HG03108 (cell line): ENCODE data around the gene ACADSB.

Source experiments
- ATAC-seq: cut with Tn5 transposase; IDR thresholded peaks from one replicate; pipeline ENCODE4 v1.9.1; 2021; ENCODE audit warnings: moderate library complexity; ENCODE audit not compliant: unreplicated experiment

Gene ACADSB

DNA sequence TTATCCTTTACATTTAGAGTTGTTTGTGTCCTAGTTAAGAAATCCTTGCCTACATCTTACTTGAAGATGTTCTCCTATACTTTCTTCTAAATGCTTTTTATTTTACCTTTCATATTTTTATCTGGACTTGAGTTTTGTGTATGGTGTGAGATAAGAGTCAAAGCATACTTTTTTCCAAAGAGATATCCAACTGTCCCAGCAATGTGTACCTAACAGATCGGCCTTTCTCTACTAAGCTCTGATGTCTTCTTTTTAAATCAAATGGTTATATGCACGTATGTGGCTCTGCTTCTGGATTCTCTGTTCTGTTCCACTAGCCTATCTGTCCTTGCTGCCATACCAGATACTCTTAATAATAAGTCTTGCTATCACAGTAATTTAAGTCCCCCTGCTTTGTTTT, 7.4 kb upstream of the ACADSB start:
- no peak for ATAC-seq

DNA sequence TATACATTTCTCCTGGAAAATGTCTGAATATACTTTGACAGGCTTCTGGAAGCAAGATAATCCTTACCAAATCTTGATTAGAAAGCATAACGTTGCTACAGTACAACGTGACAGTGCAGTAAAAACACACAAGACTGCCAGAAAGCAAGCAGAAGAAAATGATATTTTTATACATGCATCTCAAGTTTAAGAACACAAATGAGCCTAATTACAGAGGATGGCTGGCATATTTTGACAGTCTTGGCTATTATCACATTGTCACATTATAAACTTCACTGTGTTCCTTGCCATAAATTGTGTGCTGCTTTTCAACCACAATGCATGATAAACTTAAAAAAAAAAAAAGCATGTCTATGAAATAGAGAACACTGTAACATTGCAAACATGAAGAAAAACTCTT, 4.5 kb upstream of the ACADSB start:
- ATAC-seq = no peak

DNA sequence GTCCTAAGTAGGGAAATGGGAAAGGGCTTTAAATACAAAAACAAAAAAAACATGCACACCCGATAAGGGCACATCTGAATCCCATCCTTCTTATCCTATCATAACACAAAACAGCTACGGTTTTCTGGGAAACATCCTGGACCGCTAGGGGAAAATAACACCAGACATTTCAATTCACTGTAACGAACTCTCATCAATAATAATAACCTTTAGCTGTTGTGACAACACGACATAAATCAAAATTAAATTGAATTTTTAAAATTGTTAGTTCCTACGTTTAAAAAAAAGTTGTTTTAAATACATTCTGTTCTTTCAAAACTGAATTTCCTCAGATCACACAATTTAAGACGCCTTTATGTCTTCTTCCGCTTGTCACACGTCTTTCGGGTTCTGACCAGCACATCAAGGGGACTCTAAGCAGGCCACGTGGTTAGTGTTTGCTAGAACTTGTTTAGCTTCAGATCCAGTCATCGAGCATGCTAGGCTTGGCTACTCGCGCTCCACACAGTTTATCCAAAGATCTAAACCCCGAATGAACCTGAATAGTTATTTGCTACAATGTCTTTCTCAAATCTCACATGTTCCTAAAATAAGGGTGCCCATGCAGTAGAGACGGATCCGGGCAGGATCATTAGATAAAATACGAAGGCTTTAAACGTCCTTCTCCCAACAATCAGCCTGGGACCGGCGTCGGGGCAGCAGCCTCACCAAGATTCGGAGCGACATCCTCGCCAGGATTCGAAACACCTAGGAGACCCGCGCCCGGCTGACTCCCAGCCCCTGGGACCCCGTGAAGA, 1.1 kb upstream of the ACADSB start:
- ATAC-seq = peak; percentile 51

DNA sequence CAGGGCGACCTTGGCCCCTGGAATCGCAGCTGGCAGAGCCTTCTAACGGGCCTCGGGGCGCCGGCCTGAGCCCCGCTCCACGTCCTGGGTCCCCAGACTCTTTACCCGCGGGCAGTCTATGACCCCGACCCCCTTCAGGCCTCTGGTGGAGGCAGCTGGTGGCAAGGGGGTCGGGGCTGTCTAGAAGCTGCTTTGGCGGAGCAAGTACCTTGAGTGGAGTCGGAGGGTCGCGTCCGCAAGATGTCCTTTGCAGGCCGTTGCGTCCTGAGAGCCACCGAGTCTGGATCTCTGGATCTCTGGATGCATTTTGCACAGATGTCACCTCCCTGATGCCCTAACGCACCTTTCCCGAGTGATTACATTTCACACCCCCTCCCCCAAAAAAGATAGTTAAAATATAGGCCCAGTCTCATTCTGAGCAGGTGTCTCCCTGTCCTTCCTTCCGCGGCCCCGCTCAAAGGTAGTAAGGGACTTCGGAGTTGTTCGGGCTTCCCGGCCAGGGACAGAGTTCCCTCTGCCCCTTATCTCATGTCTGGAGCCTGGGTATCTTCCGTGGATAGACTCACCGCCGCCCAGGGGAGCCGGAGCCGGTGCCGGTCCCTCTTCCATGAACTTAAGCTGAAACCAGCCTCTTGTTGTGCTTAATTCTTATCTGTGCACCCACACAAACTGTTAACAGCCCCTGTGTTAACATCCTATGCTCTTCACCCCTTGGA, 457 bp downstream of the ACADSB start:
- peak; percentile 15 for ATAC-seq

DNA sequence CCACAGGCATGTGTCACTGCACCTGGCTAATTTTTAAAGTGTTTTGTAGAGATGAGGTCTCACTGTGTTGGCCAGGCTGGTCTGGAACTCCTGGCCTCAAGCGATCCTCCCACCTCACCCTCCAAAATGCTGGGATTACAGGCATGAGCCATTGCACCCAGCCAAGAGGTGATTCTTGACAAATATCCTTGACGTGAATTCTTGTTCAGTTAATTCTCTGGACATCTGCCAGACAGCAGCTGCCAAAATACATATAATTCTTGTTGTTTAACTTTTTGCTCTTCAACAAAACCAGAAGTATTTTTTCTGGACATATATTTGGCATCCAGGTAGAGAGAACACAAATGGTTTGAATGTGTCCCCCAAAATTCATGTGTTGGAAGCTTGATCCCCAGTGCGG, 3.2 kb downstream of the ACADSB start:
- ATAC-seq = no peak

DNA sequence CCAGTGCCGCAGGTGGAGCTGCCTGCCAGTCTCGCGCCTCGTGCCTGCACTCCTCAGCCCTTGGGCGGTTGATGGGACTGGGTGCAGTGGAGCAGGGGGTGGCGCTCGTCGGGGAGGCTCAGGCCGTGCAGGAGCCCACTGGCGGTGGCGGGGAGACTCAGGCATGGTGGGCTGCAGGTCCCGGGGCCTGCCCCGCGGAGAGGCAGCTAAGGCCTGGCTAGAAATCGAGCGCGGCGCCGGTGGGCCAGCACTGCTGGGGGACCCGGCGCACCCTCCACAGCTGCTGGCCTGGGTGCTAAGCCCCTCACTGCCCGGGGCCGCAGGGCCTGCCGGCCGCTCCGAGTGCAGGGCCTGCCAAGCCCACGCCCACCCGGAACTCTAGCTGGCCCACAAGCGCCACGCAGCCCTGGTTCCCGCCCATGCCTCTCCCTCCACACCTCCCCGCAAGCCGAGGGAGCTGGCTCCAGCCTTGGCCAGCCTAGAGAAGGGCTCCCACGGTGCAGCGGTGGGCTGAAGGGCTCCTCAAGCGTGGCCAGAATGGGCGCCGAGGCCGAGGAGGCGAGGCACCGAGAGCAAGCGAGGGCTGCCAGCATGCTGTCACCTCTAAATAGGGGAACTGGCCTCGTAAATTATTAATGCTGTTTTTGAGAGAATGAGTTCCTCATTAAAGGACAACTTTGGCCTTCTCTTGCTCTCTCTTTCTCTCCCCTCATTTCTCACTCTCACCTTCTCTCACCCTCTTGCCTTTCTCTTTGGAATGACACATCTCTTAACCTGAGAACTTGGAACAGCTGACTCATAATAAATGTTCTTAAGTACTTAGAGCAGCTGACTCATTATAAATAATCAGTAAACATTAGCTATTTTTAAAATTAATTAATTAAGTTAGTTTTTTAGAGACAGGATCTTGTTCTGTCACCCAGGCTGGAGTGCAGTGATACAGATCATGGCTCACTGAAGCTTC, 4.9 kb downstream of the ACADSB start:
- ATAC-seq = no peak

DNA sequence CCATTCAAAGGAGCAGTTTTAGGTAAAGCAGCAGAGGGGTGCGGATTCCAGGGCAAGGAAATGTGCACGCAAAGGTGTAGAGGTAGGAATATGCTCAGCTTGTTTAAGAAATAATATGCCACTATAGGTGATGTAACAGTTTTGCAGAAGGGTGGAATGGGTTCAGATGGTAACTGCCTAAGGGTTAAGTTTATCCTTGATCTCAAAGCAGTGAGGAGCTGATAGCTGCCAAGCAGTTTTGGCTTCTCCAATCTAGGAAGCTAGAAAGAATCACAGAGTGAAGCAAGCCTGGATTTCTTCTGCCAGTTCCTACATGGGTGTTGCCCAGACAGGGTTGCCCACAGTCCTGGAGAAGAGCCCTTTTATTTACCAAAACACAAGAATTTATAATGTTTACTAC, 6.0 kb downstream of the ACADSB start:
- ATAC-seq = no peak

DNA sequence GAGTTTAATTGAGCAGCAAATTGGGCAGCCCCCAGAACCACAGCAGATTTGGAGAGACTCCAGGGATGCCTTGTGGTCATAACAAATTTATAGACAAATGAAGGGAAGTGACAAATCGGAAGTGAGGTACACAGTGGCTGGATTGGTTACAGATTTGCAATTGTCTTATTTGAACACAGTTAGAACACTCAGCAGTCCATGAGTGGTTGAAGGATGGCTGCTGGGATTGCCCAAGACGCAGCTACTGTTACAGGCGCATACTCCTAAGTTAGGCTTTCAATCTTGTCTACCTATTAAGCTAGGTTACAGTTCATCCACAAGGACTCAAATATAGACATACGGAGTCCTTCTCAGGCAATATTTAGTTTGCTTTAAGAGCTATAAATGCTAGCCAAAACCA, 7.4 kb downstream of the ACADSB start:
- no peak for ATAC-seq

DNA sequence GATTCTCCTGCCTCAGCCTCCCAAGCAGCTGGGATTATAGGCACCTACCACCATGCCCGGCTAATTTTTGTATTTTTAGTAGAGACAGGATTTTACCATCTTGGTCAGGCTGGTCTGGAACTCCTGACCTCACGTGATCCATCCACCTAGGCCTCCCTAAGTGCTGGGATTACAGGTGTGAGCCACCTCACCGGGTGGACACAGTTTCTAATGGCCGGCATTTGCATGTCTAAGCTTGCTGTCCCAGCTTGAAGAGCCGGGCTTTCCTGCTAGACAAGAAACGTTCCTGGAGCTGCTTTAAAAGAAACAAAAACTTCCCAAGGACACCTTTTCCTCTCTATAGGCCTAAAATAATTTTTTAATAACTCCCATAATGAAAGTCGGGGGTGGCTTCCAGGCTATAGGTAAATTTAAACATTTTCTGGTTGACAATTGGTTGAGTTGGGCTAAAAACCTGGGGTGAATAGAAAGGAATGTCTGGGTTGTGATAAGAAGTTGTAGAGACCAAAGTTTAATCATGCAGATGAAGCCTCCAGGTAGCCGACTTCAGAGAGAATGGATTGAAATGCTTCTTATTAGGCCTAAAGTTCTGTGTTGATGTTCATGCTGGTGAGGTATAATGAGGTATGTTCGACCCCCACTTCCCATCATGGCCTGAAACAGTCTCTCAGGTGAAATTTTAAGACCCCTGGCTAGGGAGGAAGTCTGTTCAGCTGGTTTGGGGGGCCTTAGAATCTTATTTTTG, 8.8 kb downstream of the ACADSB start:
- no peak for ATAC-seq

DNA sequence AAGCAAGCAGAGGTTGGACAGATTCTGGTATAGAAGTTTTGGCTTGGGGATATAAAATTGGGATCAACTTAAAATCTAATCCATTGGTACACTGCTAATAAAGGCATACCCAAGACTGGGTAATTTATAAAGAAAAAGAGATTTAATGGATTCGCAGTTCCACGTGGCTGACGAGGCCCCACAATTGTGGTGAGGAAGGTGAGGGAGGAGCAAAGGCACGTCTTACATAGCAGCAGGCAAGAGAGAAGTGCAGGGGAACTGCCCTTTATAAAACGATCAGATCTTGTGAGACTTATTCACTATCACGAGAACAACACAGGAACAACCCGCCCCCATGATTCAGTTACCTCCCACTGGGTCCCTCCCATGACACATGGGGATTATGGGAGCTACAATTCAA, 9.7 kb downstream of the ACADSB start:
- no peak for ATAC-seq

DNA sequence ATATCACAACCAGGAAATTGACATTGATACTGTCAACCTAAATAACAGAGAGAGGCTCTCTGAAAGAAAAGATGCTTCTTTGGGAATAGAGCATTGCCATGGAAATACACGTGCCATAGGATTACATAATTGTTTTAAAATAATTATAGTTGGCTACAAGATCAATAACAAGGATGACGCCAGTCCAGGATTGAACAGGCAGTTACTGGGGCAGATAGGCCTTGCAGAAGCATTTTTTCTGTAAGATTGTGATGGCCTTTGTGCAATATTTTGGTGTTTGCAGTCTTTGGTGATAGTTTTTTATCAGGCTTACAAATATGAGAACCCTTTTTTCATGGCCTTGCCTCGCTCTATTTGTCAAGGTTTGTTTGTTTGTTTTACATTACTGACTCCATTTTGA, 10.5 kb downstream of the ACADSB start:
- ATAC-seq = no peak

DNA sequence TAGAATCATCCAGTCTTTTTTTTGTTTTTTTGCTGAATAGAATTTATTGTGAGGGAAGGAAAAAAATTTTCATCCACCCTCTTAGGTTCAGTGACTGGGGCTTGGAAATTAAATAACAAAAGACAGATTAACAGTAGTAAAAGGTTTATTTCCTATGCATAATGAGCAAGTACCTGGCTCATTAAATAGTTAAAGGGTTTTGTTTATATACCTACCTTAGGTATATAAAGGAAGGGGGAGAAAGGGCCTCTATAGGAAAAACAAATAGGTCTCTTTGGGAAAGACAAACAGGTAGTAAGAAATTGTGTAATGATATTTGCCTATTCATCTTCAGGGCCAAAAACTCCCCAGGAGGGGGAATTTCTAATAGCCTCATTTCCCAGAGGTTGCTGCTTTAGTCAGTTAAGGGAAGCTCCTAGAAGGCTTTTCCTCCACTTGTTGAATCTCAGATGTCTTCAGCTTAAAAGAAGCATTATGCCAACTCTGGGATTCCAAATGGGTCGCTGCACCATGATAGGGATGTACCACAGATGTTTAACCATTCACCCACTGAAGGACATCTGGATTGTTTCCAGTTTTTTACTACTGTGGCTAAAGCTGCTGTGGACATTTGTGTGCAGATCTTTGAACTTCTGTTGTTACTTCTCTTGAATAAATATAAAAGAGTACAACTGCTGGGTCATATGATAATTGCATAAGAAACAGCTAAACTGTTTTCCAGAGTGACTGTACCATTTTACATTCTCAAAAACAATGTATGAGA, 11.3 kb downstream of the ACADSB start:
- ATAC-seq = no peak

DNA sequence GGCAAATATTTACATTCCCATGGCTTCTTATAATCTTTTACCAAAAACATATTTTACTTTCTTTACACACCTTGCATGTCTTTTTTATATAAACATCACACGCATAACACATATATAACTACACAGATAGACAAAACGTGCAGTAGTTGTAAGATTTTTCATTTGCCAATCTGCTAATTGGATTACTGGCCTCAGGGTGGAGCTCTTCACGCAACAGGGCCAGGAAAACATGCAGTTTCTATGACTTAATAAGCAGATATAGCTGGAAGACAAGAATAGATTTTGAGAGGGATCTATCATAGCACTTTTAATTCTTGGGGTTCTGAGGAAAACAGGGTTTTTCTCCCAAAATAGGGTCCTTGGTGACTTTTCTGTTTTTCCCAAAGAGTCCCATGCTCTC, 12.7 kb downstream of the ACADSB start:
- ATAC-seq = no peak

DNA sequence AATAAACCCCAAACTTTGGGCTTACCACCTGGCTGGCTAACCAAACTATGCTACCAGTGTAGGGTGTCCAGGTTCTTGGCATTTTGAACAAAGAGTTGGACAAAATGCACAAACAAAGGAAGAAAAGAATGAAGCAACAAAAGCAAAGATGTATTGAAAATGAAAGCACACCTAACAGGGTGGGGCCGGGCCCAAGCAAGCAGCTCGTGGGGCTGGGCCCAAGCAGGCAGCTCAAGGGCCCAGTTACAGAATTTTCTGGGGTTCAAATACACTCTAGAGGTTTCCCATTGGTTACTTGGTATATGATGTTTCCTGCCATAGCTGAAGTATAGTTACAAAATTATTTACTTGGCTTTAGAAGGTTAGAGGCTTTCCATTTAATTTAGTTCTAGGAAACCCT, 15.7 kb downstream of the ACADSB start:
- ATAC-seq = no peak

DNA sequence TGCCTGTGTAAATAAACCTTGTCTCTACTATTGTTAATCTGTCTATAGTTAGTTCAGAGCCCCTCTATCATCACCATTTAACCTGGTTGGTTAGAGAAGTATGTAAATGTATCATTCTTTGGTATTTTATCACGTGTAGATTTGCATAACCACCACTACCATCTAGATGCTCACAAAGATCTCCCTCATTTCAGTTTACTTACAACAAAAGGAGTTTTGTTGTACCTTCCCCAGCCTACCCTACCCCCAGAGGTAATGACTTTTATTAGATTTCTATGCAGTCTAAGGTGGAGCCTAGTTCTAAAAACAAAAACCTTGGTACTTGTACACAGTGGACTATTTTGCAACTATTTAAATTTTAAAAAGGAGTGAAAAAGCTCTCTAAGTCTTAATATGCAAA, 17.5 kb downstream of the ACADSB start:
- ATAC-seq = no peak

DNA sequence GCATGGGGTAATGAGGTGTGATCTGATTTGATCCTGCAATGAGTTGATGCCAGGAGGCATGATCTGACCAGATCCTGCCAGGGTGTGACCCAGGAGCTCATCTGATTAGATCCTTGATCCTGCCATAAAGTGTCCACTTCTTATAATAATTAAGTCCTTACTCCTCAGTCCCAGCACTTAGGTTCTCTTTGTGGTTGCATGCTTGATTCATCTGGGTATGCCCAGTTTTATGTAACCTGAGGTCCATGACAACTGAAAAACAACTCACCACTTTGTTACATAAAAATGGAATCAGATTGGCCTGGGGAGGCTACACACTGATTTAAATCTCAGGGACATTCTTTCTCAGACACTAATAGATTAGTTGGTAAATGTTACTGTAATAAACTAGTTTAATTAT, 19.1 kb downstream of the ACADSB start:
- ATAC-seq = no peak

DNA sequence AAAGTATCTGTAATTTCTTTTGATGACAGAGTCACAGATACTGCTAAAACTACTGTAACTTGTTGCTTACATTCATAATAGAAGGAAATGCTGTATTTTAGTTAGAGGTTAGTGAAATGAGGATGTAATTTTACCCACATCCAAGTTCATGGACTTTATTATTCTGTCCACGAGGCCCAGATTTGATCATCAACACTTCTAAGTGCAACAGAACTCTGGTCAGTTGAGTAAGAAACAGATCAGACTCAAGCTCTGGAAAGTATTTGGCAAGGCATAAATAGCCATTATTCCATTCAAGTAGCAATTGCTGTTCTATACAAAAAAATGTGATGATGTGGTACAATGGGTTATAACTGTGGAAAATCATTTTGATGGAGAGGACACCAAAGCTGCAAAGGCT, 22.3 kb downstream of the ACADSB start:
- no peak for ATAC-seq

DNA sequence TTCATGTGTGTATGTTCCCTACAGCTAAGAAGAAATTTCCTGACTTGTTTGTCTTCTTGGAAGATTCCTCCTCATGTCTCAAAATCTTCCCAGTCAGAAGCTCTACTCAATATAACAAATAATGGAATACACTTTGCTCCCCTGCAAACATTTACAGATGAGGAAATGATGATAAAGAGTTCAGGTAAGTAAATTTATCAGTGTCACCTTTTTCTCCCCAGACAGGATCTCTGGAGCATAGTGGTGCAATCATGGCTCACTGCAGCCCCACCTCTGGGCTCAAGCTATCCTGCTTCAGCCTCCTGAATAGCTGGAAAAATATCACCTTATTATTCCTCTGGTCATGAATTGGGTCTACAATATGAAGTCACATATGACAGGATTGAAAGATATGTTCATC, 25.5 kb downstream of the ACADSB start:
- ATAC-seq = no peak

DNA sequence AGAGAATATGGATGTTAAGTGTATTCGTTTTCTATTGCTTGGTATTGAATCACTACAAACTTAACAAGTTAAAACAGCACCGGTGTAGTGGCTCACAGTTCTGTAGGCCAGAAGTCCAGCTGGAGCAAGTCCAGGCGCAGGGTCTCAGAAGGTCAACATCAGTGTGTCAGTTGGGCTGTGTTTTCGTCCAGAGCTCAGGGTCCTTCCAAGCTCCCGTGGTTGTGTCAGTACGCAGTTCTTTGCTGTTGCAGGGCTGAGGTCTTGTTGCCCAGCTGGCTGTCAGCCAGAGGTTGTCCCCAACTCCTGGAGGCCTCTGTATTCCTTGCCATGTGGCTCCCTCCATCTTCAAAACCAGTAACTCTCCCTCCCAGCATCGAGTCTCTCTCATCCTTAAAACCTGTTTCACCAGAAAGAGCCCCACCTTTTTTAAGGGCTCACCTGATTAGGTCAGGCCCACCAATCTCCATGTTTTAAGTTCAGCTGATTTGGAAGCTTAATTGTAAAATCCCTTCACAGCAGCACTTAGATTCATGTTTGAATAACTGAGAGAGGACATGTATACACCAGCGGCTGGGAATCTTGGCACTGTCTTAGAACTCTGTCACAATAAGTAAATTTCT, 26.8 kb downstream of the ACADSB start:
- no peak for ATAC-seq
